ENCODE results near the gene SEC14L5.

- TF ChIP-seq CTCF (conservative IDR thresholded peaks at IDR 0.05; ENCODE audit: low read length): no peak
- TF ChIP-seq EZH2phosphoT487 (IDR thresholded peaks at IDR 0.05; ENCODE audit: borderline replicate concordance): no peak
These were observed 73.5 kb downstream of the SEC14L5 start for GRCh38 chr16:5031601-5032000.

Data from Loucy (cell line).